SK-N-DZ (cell line): ENCODE data around the gene POLD3. TPM values are rescaled to one million over a fixed set of nuclear protein-coding genes. Genes with fewer than 3 reads are reported as not detected.

Experiments
- DNase-seq: peaks from one replicate; pipeline ENCODE4 v3.0.0-alpha.2; 2015; ENCODE audit warnings: low spot score
- polyA plus RNA-seq, 2 experiments: library from polyadenylated mRNA; depleted of rRNA; stranded (reverse); fragments of >200 nt; gene quantifications; 2 replicates each; pipeline ENCODE4 v1.2.3, GENCODE V29; 2014

POLD3 gene
- polyA plus RNA-seq (2014; cell fraction: cytosol; rRNA removed), result 31.9 and 38.9 TPM in 2 replicates
- 74.2 and 77.3 TPM in 2 replicates for polyA plus RNA-seq (2014; cell fraction: nucleus; rRNA removed)

- peak; percentile 91 for DNase-seq
Observed at GRCh38 chr11:74592441-74593362, at the start of gene POLD3. Gene POLD3 (plus strand): TSS chr11:74592582. CDS start chr11:74592659, 77 bp downstream.

DNA sequence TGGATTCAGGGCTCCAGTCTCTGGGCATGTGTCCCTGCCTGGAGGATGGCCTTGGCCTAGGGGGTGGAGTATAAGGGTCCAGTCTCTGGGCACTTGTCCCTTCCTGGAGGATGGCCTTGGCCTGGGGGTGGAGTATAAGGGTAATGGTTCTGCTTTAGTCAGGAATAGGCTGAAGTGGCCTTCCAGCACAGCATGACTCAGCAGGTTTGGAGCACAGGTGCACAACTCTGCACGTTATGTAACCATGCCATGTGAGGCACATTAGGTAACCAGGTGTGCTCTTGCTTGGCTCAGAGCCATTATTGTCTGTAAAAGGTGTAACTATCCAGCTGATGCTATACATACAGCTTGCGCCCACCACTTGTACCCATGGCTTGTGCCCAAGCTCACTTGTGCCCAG lies 48.4 kb upstream of the POLD3 start:
- no peak for DNase-seq

DNA sequence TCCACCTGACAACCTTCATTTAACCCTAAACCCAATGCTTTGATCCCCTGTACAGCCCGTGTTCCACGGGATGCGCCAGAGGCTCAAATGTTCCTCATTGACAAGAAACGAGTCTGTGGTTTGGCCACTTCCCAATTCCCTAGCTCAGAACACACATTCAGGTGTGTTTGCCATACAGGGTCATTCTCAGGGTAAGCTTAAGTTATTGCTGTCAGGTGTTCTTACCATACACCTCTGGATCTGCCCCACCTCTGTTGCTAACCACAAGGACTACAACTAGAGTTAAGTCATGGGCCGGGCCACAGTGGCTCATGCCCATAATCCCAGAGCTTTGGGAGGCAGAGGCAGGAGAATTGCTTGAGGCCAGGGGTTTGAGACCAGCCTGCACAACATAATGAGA lies 45.6 kb upstream of the POLD3 start:
- DNase-seq, result no peak

GRCh38 chr11:74550991-74551753 lies 41.2 kb upstream of the POLD3 start:
- no peak for DNase-seq

DNA sequence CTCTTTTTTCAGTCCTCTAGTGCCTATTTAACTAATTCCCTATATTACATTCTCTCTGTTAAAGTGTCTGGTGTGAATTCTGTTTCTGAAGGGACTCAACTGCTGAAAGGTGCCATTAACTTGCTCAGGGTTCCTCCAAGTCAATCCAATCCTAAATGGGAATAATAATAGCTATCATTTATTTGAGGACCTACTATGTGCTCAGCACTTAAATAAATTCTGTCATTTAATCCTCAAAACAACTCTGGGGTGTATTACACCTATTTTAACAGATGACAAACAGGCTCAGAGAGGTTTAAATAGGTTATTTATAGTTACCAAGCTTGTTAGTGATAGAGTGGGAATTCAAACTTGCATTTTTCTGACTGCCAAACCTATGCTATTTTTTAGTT lies 40.6 kb upstream of the POLD3 start:
- no peak for DNase-seq

DNA sequence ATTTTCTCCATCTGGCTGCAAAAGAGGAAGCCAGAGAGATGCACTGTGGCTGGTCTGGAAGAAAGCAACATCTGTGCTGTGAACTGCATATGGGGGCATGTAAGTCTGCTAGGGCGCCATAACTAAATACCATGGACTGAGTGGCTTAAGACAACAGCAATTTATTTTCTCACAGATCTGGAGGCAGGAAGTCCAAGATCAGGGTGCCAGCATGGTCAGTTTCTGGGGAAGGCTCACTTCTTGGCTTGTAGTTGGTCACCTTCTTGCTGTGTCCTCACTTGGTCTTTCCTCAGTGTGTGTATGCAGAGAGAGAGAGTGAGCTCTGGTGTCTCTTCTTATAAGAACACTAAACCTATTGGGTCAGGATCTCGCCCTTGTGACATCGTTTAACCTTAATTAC lies 34.9 kb upstream of the POLD3 start:
- no peak for DNase-seq

DNA sequence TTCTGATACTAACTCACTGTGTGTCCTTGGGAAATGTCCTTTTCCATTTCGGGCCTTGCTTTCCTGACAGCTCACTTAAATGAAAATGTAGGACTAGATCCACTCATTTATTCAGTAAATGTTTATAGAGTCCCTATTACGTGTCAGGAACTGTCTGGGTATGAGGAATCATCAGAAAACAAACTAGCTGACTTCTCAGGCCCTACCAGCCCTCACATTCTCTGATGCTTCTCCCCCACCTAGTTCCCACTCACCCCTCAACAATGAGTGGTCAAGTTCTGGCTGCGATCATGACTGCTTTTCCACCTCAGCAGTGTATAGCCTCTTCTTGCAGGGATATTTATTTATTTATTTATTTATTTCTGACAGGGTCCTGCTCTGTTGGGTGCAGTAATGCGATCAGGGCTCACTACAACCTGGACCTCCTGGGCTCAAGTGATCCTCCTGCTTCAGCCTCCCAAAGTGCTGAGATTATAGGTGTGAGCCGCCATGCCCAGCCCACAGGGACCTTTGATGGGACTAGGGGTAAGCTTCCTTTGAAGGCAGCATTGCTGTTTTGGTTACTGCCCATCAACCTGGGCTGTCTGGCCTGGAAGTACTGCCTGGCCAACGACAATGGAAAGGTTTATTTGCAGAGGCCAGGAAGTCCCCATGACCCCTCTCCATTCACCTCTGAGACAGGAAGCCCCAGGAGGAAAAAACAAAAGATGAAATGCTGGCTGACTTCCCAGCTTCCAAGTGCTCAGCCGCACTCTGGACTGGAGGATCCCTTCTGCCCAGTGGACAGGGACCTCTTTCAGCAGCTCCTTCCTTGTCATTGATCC lies 33.1 kb upstream of the POLD3 start:
- no peak for DNase-seq

GRCh38 chr11:74559934-74560309 lies 32.5 kb upstream of the POLD3 start:
- no peak for DNase-seq

DNA sequence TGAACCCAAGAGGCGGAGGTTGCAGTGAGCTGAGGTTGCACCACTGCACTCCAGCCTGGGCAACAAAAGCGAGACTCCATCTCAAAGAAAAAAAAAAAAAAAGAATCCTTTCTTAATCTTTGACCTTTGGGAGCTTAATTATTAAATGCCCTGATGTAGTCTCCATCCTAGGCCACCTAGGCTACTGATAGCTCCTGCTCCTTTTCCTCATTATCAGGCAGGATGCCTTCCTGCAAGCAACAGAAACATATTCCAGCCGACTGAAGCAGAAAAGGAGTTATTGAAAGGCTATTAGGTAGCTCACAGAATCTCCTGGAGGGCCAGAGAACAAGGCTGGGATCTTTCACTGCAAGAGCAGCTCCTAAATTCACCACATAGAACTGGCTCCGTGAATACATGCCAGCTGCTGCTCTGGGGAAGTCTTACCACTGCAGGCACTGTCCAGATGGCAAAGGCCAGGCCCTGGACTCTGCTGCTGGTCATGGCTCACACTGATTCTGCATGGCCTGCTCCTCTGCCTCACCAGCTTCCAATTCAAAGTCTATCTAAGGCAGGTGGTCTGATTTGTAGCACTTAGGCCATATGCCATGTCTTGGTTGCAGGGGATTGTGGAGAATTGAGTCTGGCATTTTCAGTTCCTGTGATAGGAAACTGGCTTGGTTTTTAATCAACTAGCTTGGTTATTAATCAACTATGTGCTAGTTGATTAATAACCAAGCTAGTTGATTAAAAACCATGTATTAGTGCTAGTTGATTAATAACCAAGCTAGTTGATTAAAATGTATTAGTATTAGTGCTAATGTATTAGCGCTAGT lies 26.0 kb upstream of the POLD3 start:
- no peak for DNase-seq

DNA sequence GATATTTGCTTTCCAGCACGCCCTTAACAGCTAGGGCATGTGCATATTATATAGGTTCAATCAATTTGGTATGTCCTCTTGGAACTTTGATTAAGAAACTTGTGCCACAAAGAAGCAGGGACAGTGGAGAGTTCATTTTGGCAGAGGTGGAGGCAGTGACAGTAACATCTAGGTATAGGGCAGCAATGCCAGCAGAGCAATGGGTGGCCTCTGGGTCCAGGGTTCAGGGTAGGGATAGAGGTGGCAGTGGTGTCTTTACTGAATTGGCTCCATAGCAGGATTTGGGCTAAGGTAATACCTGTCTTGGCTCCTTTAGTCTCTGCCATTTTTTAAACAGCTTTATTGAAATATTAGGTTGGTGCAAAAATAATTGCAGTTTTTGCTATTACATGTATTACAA lies 24.4 kb upstream of the POLD3 start:
- no peak for DNase-seq

DNA sequence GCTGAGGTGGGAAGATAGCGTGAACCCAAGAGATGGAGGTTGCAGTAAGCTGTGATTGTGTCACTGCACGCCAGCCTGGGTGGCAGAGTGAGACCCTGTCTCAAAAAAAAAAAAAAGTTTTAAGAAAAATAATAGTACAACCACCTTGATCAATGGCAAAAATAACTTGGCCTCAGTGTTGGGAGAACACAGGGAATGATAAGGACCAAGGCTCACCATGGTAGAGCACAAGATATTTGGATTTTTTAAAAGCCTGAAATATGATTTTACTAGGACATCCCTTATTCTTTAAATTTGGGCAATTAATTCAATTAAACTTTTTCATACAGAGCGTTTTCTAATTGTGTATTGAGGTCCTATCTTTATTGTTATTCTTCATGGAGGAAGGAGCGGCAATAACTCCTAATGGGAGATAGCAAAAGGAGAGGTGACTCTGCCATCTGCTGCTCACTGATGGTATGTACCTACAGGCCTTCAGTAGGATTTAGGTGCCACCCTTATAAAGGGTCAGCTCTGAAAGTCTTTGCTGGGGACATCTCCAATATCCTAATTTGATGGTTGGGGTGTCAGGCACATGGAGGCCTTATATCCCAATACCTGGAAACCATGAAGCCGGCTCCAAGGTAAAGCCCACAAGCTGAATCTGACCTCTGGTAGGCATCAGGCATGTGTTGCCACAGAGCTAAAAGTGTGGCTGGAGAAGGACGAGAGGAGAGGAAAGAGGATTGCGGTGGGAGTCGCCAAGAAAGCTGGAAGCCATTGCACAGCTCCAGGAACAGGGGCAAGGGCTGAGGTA lies 21.9 kb upstream of the POLD3 start:
- peak; percentile 64 for DNase-seq

GRCh38 chr11:74571062-74571399 lies 21.4 kb upstream of the POLD3 start:
- DNase-seq, result no peak

DNA sequence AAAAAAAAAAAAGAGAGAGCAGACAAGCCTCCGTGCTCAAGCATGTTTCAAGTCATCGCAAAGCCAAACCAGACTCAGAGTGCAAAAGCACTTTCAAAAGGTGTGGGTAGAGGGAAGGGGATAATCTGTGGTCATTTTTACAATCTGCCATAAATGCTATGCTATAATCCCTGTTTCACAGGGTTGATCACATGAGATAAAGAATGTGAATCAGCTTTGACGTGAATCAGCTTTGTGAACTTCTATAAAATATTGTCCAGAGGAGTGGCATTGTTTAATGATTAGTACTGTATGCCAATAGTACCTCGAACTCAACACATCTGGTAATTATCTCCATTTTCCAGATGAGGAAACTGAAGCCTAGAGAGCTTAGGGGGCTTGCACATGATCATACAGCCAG lies 20.0 kb upstream of the POLD3 start:
- no peak for DNase-seq

GRCh38 chr11:74574563-74574962 lies 17.8 kb upstream of the POLD3 start:
- no peak for DNase-seq

DNA sequence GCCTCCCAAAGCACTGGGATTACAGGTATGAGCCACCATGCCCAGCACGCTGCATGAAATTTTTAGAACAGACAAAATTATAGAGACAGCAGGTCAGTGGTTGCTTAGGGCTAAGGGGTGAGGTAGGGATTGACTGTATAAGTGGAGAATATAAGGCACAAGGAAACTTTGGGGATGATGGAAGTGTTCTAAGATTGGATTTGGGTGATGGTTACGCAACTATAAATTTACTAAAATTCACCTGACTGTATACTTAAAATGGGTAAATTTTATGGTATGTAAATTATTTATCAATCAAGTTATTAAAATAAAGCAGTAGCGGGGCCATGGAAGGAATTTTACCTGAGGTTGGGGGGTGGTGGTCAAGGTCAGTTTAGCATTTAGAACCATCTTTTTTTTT lies 16.4 kb upstream of the POLD3 start:
- DNase-seq, result no peak

DNA sequence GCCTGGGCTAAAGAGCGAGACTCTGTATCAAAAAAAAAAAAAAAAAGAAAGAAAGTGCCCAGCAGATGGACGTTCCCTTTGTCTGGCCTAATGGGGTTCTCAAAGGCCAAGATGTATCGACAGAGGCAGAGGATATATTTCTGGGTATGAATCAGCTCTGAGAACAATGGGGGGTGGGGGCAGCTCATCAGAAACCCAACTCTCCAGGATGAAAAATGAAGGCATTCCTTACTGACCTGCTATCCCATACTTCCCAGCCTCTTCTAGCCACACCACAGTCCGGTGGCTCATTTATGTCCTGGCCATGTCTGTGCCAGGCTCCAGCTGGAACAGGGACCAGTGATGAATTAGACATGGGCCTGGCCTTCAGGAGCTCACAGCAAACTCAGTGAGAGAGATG lies 15.2 kb upstream of the POLD3 start:
- no peak for DNase-seq

DNA sequence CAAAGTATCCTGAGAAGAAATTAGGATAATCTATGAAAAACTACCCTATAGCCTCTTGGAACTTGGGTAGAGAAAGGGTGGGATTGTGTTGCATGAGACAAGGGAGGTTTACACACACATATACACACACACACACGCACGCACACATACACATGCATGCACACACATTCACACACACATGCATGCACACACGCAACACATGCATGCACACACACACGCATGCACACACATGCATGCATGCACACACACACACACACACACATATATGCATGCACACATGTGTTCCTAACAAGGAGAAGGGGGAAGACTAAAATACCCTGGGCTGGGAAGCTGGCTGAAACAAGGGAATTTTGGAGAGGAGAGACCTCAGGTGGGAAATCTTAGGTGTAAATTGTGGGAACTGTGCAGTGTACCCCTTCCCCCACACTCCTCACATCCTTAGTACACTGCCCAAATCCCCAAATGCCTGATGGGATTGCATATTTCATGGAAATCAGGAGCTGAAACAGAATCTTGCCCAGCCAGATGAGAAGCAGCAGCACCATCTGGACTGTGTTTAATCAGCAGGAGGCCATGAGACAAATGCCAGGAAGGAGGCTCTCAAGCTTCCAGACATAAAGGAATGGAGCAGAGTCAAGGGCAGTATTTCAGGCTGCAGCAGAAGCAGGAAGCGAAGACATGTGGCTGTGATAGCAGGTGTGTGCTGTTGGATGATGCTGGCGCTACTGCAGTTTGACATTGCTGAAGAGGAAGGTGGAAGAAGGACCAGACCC lies 14.6 kb upstream of the POLD3 start:
- DNase-seq, result peak; percentile 64

- DNase-seq, result no peak
Observed at GRCh38 chr11:74579577-74580270, 12.7 kb upstream of the POLD3 start.
